SU-DHL-6 (cell line): Measurements from ENCODE around the gene FAM107B.

Source experiments
- CTCF ChIP-seq: fragments of 200-600 bp; sonication (generic); IDR thresholded peaks from one replicate; pipeline ENCODE4 v1.5.1; 2017; ENCODE audit warnings: antibody characterized with exemption, mild to moderate bottlenecking, low read length, moderate library complexity; ENCODE audit not compliant: insufficient read depth, poor library complexity, severe bottlenecking
- EZH2phosphoT487 ChIP-seq: fragments of 200-600 bp; sonication (generic), shearing (Covaris generic); conservative IDR thresholded peaks from 2 replicates; pipeline ENCODE4 v1.6.1; 2018; ENCODE audit warnings: mild to moderate bottlenecking, antibody characterized with exemption, low read length, moderate library complexity, mixed read lengths

DNA sequence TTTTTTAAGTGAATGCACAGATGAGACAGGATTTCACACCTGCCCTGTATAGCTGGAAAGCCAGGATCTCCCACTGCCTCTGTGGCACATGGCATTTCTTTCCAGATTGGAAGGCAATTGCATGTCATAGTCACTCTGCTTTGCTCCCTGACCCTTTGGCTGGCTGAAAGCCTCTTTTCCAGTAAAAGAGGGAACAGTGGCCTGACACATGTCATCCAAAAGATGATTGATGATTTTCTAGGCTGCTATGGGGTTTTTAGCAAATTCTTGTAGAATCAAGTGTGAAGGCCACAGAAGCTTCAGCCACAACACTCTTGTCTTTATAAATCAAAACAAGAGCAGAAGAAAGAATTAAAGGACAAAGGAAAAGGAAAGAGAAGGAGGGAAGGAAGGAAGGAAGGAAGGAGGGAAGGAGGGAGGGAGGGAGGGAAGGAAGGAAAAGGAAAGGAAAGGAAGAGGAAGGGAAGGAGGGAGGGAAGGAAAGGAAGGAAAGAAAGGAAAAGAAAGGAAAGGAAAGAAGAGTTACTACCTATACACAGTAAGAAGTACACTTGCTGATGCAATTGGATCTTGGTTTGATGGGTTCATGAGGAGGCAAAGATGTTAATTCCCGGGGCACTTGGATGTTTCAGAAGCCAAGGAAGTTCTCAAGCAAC lies 285.0 kb downstream of the FAM107B start:
- TF ChIP-seq CTCF (no peak), EZH2phosphoT487 (no peak)
